HepG2 (cell line): ENCODE data around the gene JMJD8. TPM values are rescaled to one million over a fixed set of nuclear protein-coding genes. Genes with fewer than 3 reads are reported as not detected.
A peak's percentile ranks its signal among the peaks of the same experiment; 100 is the strongest.

Experiments used
- AKAP8 ChIP-seq: sonication (generic); formaldehyde crosslinking; IDR thresholded peaks from 2 replicates; pipeline ENCODE4 v1.5.1; 2020; ENCODE audit warnings: mild to moderate bottlenecking, missing genetic modification reagents
- ATF1 ChIP-seq: IDR thresholded peaks from 2 replicates; pipeline ENCODE4 v1.6.1; 2016; ENCODE audit warnings: mild to moderate bottlenecking, control low read depth
- DR1 ChIP-seq: sonication (generic); formaldehyde crosslinking; IDR thresholded peaks from 2 replicates; pipeline ENCODE4 v1.8.0; 2021; ENCODE audit warnings: mild to moderate bottlenecking, missing genetic modification reagents, inconsistent platforms
- HOXA5 ChIP-seq: sonication (generic); formaldehyde crosslinking; IDR thresholded peaks from 2 replicates; pipeline ENCODE4 v1.4.0; 2020; ENCODE audit warnings: missing genetic modification reagents
- MEIS1 ChIP-seq: sonication (generic); formaldehyde crosslinking; IDR thresholded peaks from 2 replicates; pipeline ENCODE4 v1.9.0; 2021; ENCODE audit warnings: mild to moderate bottlenecking, missing genetic modification reagents, moderate library complexity, borderline replicate concordance
- RXRA ChIP-seq: sonication (generic); formaldehyde crosslinking; IDR thresholded peaks from 2 replicates; pipeline ENCODE4 v1.5.1; 2020; ENCODE audit warnings: missing genetic modification reagents
- SAFB2 ChIP-seq: sonication (generic); formaldehyde crosslinking; IDR thresholded peaks from 2 replicates; pipeline ENCODE4 v1.5.1; 2020; ENCODE audit warnings: missing genetic modification reagents, low read depth, mild to moderate bottlenecking, borderline replicate concordance
- ZNF282 ChIP-seq: fragments of 450-650 bp; IDR thresholded peaks from 2 replicates; pipeline ENCODE4 v1.6.1; 2018; ENCODE audit not compliant: partially characterized antibody
- ZNF383 ChIP-seq: sonication (generic); formaldehyde crosslinking; IDR thresholded peaks from 2 replicates; pipeline ENCODE4 v1.4.0; 2020; ENCODE audit warnings: missing genetic modification reagents, mild to moderate bottlenecking, borderline replicate concordance
- ZNF530 ChIP-seq: sonication (generic); formaldehyde crosslinking; IDR thresholded peaks from 2 replicates; pipeline ENCODE4 v1.5.0; 2020; ENCODE audit warnings: low read depth, mild to moderate bottlenecking, missing genetic modification reagents
- ZNF550 ChIP-seq: sonication (generic); formaldehyde crosslinking; IDR thresholded peaks from 2 replicates; pipeline ENCODE4 v1.4.0; 2020; ENCODE audit warnings: mild to moderate bottlenecking, missing genetic modification reagents, borderline replicate concordance
- ZNF609 ChIP-seq: sonication (generic); formaldehyde crosslinking; IDR thresholded peaks from 2 replicates; pipeline ENCODE4 v1.4.0; 2020; ENCODE audit warnings: mild to moderate bottlenecking, missing genetic modification reagents, borderline replicate concordance
- ZNF703 ChIP-seq: sonication (generic); formaldehyde crosslinking; IDR thresholded peaks from 2 replicates; pipeline ENCODE4 v1.5.1; 2020; ENCODE audit warnings: missing genetic modification reagents, mild to moderate bottlenecking, moderate library complexity, borderline replicate concordance
- ZNF766 ChIP-seq: sonication (generic); formaldehyde crosslinking; IDR thresholded peaks from 2 replicates; pipeline ENCODE4 v1.5.0; 2020; ENCODE audit warnings: missing genetic modification reagents, borderline replicate concordance
- polyA plus RNA-seq, 8 experiments: library from polyadenylated mRNA; depleted of rRNA in 3 of 8; stranded (reverse) in 7 of 8; unstranded in 1 of 8; fragments of >200 nt; fragmentation: Illumina TruSeq in 4 of 8; extraction: Trizol in 4 of 8; gene quantifications; 2 replicates each; pipeline versions ENCODE4 v1.2.1 to v1.2.3, GENCODE V29; 2011 to 2016; ENCODE audit warnings: low read depth in 4 of 8, missing spikeins in 1 of 8, mixed read lengths in 1 of 8; ENCODE audit not compliant: insufficient read depth in 1 of 8
- total RNA-seq, 5 experiments: library from RNA; depleted of rRNA; stranded (reverse); fragments of >200 nt; fragmentation: Illumina TruSeq; extraction: Trizol; gene quantifications; 2 replicates each; pipeline ENCODE4 v1.2.3, GENCODE V29; 2016; ENCODE audit warnings: low read depth in 1 of 5
- TF ChIP-seq, protein P1 (sequence below): IDR thresholded peaks from 2 replicates; pipeline ENCODE4 v1.6.1; 2016; ENCODE audit warnings: low read depth, missing genetic modification reagents, missing compliant biosample characterization
- TF ChIP-seq, protein P2 (sequence below): sonication (generic); formaldehyde crosslinking; IDR thresholded peaks from 2 replicates; pipeline ENCODE4 v1.9.0; 2021; ENCODE audit warnings: missing genetic modification reagents, borderline replicate concordance

The JMJD8 gene
- total and polyA plus RNA-seq, 2 of the 13 experiments (the other 11 are each of a cell fraction or from before 2014, with no cell fraction given) = 2.6 to 11.8 TPM

DNA sequence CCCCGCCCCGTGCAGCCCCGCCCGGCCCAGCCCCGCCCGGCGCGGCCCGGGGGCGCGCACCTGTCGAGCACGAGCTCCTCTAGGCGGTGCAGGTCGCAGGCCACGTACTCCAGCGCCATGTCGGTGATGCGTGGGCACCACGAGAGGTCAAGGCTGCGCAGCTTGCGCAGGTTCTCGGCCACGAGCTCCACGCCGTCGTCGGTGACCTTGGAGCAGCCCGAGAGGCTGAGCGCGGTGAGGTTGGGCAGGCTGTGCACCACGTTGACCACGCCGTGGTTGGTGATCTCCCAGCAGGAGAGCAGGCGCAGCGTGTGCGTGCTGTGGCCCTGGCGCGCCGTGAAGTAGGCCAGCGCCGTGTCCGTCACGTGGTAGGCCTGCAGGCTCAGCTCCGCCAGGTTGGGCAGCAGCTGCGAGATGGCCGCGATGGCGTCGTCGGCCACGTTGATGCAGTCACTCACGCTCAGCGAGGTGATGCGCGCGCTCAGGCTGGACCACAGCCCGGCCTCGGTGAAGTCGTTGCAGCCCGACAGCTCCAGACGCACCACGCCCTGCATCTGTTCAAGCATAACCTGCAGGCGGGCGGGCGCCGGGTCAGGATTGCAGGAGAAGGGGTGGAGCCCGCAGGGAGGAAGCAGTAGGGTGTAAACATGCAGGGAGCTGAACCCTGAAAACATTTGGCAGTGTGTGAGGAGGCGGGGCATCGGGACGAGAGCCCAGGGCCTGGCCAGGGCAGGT lies 11.4 kb upstream of the JMJD8 start (continued):
- TF ChIP-seq, protein P1, sequence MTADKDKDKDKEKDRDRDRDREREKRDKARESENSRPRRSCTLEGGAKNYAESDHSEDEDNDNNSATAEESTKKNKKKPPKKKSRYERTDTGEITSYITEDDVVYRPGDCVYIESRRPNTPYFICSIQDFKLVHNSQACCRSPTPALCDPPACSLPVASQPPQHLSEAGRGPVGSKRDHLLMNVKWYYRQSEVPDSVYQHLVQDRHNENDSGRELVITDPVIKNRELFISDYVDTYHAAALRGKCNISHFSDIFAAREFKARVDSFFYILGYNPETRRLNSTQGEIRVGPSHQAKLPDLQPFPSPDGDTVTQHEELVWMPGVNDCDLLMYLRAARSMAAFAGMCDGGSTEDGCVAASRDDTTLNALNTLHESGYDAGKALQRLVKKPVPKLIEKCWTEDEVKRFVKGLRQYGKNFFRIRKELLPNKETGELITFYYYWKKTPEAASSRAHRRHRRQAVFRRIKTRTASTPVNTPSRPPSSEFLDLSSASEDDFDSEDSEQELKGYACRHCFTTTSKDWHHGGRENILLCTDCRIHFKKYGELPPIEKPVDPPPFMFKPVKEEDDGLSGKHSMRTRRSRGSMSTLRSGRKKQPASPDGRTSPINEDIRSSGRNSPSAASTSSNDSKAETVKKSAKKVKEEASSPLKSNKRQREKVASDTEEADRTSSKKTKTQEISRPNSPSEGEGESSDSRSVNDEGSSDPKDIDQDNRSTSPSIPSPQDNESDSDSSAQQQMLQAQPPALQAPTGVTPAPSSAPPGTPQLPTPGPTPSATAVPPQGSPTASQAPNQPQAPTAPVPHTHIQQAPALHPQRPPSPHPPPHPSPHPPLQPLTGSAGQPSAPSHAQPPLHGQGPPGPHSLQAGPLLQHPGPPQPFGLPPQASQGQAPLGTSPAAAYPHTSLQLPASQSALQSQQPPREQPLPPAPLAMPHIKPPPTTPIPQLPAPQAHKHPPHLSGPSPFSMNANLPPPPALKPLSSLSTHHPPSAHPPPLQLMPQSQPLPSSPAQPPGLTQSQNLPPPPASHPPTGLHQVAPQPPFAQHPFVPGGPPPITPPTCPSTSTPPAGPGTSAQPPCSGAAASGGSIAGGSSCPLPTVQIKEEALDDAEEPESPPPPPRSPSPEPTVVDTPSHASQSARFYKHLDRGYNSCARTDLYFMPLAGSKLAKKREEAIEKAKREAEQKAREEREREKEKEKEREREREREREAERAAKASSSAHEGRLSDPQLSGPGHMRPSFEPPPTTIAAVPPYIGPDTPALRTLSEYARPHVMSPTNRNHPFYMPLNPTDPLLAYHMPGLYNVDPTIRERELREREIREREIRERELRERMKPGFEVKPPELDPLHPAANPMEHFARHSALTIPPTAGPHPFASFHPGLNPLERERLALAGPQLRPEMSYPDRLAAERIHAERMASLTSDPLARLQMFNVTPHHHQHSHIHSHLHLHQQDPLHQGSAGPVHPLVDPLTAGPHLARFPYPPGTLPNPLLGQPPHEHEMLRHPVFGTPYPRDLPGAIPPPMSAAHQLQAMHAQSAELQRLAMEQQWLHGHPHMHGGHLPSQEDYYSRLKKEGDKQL (CRISPR knock-in tag) = no peak
- TF ChIP-seq ZNF766 (CRISPR knock-in tag) (no peak), ZNF383 (CRISPR knock-in tag) (no peak), ZNF550 (no peak), SAFB2 (no peak), ATF1 (CRISPR knock-in tag) (no peak), AKAP8 (CRISPR knock-in tag) (peak; percentile 52; the same call in 1 of the 2 replicates), MEIS1 (CRISPR knock-in tag) (no peak; the same call in 1 of the 2 replicates), DR1 (CRISPR knock-in tag) (no peak), ZNF530 (CRISPR knock-in tag) (no peak), ZNF282 (no peak), ZNF703 (no peak), RXRA (CRISPR knock-in tag) (peak; percentile 82; the same call in 1 of the 2 replicates), HOXA5 (CRISPR knock-in tag) (no peak), ZNF609 (CRISPR knock-in tag) (no peak)
- TF ChIP-seq, protein P2, sequence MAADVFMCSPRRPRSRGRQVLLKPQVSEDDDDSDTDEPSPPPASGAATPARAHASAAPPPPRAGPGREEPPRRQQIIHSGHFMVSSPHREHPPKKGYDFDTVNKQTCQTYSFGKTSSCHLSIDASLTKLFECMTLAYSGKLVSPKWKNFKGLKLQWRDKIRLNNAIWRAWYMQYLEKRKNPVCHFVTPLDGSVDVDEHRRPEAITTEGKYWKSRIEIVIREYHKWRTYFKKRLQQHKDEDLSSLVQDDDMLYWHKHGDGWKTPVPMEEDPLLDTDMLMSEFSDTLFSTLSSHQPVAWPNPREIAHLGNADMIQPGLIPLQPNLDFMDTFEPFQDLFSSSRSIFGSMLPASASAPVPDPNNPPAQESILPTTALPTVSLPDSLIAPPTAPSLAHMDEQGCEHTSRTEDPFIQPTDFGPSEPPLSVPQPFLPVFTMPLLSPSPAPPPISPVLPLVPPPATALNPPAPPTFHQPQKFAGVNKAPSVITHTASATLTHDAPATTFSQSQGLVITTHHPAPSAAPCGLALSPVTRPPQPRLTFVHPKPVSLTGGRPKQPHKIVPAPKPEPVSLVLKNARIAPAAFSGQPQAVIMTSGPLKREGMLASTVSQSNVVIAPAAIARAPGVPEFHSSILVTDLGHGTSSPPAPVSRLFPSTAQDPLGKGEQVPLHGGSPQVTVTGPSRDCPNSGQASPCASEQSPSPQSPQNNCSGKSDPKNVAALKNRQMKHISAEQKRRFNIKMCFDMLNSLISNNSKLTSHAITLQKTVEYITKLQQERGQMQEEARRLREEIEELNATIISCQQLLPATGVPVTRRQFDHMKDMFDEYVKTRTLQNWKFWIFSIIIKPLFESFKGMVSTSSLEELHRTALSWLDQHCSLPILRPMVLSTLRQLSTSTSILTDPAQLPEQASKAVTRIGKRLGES (CRISPR knock-in tag) = no peak
